HG03175 (cell line): Measurements from ENCODE around the gene LRBA.
"Not testable (repeated sequence)": the region's sequence is repeated elsewhere in the genome, so short reads cannot be mapped to it uniquely, and the experiment has no call there.

Experiments used
- ATAC-seq: cut with Tn5 transposase; IDR thresholded peaks from one replicate; pipeline ENCODE4 v1.9.1; 2021; ENCODE audit warnings: mild to moderate bottlenecking, moderate library complexity; ENCODE audit not compliant: unreplicated experiment

LRBA gene

DNA sequence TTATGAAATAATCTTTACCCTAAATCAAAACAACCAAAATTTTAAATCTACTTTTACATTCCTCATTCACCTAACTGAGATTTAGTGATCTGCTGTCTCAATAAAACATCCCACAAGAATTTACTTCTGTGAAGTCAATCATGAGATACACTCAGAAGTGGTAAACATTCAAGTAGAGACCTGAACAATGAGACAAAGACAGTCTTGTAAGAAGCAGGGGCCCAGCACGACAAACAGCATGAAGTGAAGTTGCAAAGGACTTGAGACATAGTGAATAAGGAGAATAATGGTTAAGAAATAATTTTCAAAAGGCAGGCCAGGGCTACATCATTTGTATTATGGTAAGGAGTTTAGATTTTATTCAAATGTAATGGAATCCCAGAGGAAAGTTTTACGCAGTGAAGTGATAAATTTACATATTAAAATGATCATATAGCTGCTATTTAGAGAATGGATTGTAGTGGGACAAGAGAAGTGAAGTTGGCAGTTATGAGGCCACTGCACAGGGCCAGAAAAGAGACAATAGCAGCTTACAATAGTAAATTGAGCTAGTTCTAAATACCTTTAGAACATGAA, 331.2 kb downstream of the LRBA start:
- ATAC-seq: no peak

DNA sequence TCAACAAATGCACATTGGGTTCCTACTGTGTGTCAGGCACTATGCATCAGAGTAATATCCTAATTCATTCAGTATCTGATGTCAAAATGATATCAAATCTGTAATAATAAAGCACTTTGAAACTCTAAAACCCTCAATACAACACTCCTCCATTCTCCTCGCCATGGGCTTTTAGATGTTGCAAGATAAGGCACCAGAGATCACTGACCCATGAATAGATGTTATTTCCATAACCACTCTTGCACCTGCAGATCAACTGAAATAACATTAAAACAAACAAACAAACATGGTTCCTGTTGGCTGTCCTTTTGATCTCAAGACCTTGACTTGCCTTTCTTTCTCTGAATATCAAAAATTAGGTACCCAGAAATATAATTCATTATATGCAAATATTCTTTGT, 333.0 kb downstream of the LRBA start:
- no peak for ATAC-seq

DNA sequence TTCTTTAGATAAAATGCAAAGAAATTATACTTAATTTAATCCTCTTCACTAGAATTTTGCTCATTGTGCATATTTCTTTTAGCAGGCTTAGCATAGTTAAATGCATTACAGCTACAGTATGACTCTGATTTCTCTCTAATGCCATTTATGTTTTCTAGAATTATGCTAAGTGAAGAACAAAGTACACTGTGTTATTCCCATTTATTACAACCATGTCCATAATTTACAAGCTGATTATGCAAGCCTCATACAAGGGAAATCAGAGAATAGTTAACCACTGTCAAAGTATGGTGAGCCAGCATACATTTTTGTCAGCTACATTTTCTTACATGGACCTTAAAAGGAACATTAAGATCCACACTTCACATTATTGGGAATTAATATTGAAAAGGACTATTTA, 334.0 kb downstream of the LRBA start:
- no peak for ATAC-seq

DNA sequence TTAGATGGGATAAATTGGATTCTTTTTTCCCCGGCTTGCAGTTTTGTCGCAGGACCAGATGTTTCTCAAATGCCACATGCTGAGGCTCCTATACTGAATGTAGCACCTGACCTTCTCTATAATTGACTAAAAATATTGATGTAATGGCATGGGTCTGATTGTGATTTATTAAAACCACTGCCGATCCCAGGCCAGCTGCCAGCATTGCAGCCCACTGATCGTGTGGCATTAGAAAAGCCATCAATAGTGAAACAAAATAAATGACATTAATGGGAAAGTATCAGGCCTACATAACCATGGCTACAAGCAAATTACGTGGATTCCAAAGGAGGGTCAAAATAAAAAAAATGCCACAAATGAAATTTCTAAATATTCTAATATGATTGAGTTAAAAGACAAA, 334.4 kb downstream of the LRBA start:
- ATAC-seq: no peak

DNA sequence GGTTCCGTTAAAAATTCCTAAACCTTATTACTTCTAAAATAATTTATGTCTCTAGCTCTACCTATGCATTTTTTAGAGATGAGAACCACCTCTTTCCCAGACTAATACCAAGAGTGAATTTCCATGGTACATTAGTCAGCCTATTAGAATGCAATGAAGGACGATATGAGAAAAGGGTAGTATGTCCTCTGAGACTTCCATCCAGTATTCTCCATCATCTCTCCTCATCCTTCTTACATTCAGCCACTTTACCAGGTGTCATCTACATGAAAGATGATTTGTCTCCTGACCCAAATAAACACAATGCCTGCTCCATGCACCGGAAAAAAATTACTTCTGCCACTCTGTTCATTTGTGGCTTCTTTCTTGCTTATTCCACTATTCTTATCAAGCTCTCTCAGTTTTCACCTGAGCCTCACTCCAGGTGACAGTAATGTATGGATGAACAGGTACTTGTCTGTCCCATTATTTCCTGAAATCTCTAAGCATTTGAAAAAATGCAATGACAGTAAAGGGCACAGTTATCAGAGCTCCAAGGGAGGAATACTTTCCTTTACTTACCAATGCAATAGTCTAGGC, 335.2 kb downstream of the LRBA start:
- ATAC-seq: no peak

DNA sequence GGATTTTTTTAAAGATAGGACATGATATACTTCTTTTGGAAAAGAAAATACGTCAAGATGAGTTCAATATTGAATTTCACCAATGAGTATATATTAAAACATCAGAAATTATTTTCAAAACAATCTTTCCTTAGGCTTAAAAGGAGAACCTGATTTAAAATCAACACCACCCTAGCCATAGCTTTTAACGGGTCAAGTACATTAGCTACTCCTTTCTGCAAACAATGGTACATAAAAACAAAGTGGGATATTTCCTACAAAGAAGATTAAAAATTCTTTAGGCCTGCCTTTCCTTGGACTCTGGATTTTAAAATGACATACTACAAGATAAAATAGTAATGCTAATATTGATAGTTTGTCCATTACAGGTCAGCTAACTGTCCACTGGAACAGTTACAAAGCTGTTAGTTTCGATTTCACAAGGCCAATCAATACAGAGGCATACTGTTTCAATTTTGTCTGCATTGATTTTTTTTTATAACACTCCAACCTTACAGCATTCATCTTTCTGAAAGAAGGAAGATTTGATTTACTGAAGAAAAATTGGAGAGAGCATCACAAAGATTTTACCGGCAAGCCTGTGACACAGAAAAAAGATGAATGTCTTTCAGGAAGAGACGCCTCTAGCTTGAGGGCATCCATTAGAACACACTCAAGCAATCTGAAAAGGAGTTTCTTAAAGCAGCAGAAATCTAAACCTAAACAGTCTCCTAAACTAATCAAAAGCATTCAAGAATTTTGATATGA, 335.9 kb downstream of the LRBA start:
- ATAC-seq: no peak

DNA sequence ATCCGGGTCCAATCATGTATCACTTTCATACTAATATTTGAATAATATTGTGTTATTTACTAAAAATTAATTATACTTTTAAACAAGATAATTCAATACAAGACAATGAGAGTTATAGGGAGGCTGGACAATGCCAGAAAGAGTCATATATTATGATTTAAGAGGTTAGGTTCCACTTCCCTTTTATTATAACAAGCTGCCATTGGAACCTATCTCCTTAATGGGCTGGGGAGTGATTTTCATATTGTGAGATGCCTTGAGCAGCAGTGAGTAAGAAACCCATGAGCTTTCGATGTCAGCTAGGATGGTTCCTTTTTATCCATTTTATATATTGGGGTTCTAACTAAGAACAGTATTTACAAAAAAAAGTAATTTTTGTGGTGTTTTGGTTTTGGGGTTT, 341.3 kb downstream of the LRBA start:
- ATAC-seq: peak; percentile 43

DNA sequence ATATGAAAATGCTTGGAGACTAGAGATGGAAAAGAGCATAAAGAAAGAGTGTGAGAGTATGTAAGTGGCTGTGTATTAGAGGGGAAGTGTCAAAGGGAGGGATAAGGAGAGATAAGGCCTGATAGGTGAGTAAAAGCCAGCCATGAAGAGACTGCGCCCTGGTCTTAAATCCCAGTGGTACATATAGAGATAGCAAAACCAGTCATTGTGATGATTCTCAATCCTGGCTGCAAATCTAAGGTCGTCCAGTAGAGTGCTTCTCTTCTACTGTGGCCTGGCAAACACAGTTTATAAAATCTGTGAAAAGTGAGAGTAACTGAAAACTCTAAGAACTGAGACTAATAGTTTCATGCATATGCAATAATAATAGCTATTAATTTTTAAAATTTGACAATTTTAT, 346.3 kb downstream of the LRBA start:
- no peak for ATAC-seq

DNA sequence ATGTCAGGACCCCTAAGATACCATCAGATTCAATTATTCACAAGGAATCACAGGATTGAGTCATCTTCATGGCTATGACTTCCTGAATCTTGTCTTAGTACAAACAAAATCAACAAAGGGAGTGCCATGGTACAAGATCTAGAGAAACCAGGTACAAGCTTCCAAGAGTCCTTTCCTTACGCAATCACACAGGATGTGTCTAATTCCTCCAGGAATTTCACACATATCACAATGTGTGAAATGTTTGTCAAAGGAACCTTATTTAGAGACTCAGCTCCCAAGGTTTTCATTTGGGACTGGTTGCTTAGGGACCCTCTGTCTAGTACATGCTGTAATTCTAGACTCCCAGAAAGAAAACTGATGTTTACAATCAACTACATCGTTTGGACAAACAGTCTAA, 350.1 kb downstream of the LRBA start:
- no peak for ATAC-seq

DNA sequence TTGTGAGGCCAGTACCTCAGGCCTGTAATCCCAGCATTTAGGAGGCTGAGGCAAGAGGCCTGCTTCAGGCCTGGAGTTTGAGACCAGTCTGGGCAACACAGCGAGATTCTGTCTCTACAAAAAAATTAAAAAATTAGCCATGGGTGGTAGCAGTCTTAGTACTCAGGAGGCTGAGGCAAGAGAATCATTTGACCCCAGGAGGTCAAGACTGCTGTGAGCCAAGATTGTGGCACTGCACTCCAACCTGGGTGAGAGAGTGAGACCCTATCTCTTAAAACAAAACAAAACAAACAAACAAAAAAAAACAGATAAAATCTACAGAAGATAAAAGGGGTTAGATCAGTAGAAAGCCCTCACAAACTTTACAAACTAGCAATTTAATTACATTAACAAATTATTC, 352.4 kb downstream of the LRBA start:
- ATAC-seq: no peak

DNA sequence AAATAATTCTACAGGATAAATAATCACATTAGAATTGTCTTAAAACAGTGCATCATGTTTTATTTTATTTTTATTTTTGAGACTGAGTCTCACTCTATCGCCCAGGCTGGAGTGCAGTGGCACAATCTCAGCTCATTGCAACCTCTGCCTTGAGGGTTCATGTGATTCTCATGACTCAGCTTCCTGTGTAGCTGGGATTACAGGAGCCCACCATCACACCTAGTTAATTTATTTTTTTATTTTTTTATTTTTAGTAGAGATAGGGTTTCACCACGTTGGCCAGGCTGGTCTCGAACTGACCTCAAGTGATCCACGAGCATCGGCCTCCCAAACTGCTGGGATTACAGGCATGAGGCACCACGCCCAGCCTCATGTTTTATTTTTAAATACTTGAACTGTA, 353.5 kb downstream of the LRBA start:
- not testable (repeated sequence) for ATAC-seq

DNA sequence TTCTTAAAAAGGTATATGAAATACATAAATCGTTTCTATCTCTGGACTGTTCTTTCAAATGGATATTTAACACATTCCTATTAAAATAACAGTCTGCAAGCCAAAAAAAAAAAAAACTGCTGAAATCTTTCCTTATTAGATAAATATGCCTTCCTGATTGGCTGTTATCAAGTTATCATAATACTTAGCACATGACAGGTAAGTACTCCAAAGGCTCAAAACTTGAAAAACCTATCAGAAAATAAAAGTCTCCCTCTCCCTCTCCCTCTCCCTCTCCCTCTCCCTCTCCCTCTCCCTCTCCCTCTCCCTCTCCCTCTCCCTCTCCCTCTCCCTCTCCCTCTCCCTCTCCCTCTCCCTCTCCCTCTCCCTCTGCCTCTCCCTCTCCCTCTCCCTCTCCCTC, 356.8 kb downstream of the LRBA start:
- not testable (repeated sequence) for ATAC-seq

DNA sequence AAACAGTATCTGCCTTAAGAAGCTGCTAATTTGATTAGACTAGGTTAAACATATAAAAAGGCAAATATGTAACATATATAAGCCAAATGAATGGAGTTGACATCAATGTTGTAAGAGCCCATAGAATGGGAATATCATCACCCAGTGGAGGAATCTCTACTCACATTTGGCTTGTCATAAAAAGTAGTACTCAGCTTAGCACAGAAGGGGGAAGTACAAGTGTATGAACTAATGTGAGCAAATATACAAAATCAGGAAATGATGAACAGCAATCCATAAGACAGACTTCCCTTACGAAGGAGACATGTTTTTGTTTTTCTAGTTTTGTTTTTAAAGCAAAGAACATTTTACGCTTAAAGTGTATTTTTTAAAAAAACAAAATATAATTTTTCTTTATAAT, 358.2 kb downstream of the LRBA start:
- no peak for ATAC-seq

DNA sequence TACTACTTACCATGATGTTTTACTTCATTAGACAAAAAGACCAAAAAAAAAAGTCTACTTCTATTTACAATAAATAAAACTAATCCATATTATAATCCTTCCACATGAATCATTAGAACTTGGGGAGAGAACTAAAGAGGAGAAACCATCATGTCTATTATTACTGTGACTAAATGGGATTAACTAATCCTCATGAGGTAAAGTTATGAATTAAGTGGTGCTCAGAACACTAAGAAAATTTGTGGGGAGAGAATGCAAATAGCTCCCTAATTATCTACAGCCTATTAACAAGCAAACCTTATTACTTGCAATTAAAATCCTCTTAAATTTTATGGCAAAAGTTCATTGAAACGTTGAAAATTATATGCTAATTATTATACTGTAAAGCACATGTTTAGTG, 364.3 kb downstream of the LRBA start:
- no peak for ATAC-seq

DNA sequence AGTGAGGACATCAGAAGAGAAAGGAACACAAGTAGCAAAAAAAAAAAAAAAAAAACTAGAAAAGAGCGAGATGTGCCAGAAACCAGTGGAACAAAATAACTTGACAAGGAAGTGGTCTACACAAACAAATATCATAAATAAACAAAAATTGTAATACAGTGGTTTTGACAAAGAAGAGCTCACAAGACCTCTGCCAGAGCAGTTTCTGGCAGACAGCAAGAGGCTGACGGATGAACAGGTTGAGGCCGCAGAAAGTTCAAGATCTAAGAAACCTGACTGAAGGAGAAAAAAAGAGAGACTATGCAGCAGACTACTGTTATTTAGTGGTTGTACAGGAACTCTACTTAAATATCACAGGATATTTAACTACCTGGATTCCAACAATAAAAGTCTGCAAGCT, 367.0 kb downstream of the LRBA start:
- ATAC-seq: no peak

DNA sequence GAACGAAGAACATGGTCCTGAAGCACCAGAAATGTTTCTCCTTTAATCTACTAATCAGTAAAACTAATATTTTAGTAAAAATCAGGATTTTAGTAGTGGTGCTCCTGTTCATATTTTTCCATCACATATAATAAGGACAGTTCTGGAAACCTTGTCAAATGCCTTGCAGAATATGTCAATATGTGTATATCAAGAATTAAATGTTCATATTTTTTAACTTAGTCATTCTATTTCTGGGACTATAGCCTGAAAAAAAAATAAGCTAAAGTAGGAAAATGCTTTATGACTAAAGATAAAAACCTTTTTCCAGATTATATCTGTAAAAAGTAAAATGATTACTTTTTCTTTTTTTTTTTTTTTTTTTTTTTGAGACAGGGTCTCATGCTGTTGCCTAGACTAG, 368.1 kb downstream of the LRBA start:
- ATAC-seq: no peak

DNA sequence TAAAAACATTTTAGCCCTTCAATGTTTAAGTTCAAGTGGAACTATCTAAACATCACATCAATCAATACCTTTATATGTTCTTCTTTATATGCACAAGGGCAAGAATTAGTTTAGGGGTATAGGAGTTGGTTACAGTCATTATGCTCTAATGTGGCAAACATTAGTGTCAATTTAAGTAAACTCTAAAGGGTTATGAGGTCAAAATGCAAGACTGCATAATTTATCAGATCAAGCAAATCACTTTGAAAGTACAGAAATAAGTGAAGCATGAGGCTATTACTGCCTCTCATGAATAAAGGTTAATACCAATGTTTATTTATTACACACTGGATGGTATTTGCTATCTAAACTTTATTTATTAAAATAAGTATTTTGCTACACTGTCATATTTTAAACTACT, 373.5 kb downstream of the LRBA start:
- no peak for ATAC-seq

DNA sequence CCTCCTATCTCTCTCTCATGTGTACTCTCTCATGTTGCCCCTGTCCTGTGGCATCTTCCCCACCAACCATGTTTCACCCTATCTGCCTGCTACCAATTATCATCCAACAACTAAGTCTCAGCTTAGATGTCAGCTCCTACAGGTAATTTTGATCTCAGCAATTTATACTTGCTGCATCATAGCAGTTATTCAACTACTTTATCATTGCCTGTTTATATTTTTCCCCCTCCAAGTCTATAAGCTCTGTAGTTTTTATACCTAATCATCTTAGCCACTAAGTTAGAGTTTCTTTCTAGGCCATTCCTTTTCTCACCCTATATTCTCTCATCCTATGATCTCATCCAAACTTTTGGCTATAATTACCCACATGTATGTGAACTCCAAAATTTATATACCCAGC, 382.4 kb downstream of the LRBA start:
- ATAC-seq: no peak

DNA sequence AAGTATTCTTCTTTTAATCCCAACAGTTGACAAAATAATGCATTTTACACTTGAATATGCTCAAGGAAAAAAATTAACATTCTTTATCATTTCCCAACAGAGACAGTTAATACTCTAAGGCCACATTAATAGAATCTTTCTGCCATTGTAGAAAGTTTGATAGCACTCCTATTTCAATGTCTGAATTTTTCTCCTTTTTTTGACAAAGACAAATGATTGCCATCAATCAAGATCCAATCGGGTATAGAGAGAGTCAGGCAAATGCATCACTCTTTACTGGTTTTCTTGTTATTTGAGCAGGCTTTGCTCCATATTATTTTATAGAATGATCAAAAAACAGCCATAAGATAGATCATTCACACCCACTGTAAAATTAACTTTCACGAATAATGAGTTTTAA, 387.0 kb downstream of the LRBA start:
- ATAC-seq: no peak

DNA sequence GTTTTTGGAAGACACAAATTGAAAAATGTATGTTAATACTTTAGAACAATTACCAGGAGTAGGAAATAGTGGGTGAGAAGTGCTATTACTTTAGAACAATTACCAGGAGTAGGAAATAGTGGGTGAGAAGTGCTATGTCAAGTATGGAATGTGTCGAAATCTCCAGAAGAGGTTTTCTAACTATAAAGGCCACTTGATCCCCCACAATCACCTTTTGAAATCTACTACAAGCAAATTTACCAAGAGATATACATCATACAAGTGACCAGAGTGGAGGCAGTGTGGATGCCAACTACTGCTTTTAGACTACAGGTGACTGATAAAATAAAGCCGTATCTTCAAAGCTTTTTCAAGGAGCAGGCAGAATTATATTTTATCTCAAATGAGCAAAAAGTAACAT, 390.1 kb downstream of the LRBA start:
- no peak for ATAC-seq

DNA sequence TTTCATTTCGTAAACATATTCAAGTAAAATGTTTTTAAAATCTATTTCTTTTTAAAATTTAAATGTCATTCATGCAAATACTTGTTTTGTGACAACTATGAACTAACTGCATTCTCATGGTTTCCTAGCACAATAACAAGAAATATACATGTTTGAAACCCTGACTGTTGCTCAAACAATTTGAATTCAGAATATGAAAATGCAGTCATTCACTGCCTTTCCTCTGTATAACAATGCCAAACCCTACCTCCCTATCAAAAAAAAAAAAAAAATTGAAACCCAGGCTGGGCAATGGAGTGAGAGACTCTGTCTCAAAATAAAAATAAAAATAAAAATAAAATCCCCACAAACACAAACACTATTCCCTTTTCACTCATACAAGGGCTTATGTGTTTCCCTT, 391.0 kb downstream of the LRBA start:
- ATAC-seq: no peak

DNA sequence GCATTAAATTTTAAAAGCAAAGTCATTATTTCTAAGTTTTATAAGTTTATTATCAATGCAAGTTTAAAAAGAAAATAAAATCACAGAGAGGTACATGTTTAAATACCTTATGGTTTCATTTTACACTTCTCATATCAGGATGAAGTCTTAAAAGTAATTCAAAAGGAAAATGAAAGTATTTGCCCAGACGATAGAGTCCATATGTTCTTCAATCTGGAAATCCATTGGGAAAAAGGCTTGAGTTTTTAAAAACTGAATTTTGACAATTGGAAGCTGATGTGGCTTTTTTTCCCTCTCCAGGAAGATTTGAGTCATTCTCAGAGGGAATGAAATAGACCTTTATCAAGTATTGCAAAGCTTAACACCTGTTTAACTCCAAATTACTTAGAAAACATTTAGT, 396.0 kb downstream of the LRBA start:
- no peak for ATAC-seq

DNA sequence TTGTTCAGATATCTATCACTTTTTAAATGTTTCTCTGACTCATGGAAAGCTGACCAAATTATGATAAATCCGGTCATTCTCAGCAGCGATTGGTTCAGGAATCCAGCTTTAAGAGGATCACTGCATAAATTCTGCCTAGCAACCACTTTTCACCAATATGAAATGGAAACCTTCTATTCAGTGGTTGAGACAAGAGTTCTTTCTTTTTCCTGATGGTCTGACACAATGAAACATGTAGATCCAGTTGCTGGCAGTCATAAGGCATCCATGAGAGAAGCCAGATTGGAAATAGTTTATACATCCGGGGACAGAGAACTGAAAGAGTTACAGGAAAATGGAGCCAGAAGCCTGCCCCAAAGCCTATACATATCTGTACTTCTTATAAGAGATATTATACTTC, 406.0 kb downstream of the LRBA start:
- no peak for ATAC-seq
